DMS53 (cell line): ENCODE data around the gene ZNF280D.
"Not testable (repeated sequence)": the region's sequence is repeated elsewhere in the genome, so short reads cannot be mapped to it uniquely, and the experiment has no call there.

ENCODE experiments used
- DNase-seq: peaks from one replicate; lab custom pipeline; 2025; lab: John Stamatoyannopoulos, UW

Gene ZNF280D

GRCh38 chr15:56715220-56715619 is 18.1 kb downstream of the ZNF280D start:
- DNase-seq, result no peak

GRCh38 chr15:56709502-56709901 is 23.8 kb downstream of the ZNF280D start:
- not testable (repeated sequence) for DNase-seq

GRCh38 chr15:56699743-56700142 is 33.6 kb downstream of the ZNF280D start:
- DNase-seq, result no peak

- no peak for DNase-seq
Observed at GRCh38 chr15:56698270-56698669, 35.0 kb downstream of the ZNF280D start.

- no peak for DNase-seq
Observed at GRCh38 chr15:56693761-56694160, 39.5 kb downstream of the ZNF280D start.

- no peak for DNase-seq
Observed at GRCh38 chr15:56690733-56691132, 42.6 kb downstream of the ZNF280D start.

GRCh38 chr15:56683908-56684307 is 49.4 kb downstream of the ZNF280D start:
- DNase-seq, result no peak

GRCh38 chr15:56681113-56681512 is 52.2 kb downstream of the ZNF280D start:
- no peak for DNase-seq

- DNase-seq, result no peak
Observed at GRCh38 chr15:56679225-56679624, 54.1 kb downstream of the ZNF280D start.

- DNase-seq, result no peak
Observed at GRCh38 chr15:56678571-56678970, 54.7 kb downstream of the ZNF280D start.

- peak; percentile 3 for DNase-seq
Observed at GRCh38 chr15:56677271-56677670, 56.0 kb downstream of the ZNF280D start.

GRCh38 chr15:56675930-56676329 is 57.4 kb downstream of the ZNF280D start:
- no peak for DNase-seq

GRCh38 chr15:56674857-56675256 is 58.5 kb downstream of the ZNF280D start:
- no peak for DNase-seq

GRCh38 chr15:56672721-56673120 is 60.6 kb downstream of the ZNF280D start:
- DNase-seq, result no peak

- peak; percentile 30 for DNase-seq
Observed at GRCh38 chr15:56667517-56667916, 65.8 kb downstream of the ZNF280D start.

GRCh38 chr15:56660943-56661342 is 72.4 kb downstream of the ZNF280D start:
- DNase-seq, result no peak

- DNase-seq, result no peak
Observed at GRCh38 chr15:56659197-56659596, 74.1 kb downstream of the ZNF280D start.

- no peak for DNase-seq
Observed at GRCh38 chr15:56654624-56655023, 78.7 kb downstream of the ZNF280D start.

- no peak for DNase-seq
Observed at GRCh38 chr15:56654216-56654615, 79.1 kb downstream of the ZNF280D start.

GRCh38 chr15:56653787-56654186 is 79.5 kb downstream of the ZNF280D start:
- DNase-seq, result no peak

GRCh38 chr15:56653107-56653506 is 80.2 kb downstream of the ZNF280D start:
- no peak for DNase-seq

- DNase-seq, result no peak
Observed at GRCh38 chr15:56648311-56648710, 85.0 kb downstream of the ZNF280D start.

- DNase-seq, result no peak
Observed at GRCh38 chr15:56640549-56640948, 92.8 kb downstream of the ZNF280D start.

GRCh38 chr15:56640127-56640526 is 93.2 kb downstream of the ZNF280D start:
- DNase-seq, result no peak

GRCh38 chr15:56639631-56640030 is 93.7 kb downstream of the ZNF280D start:
- no peak for DNase-seq
